ENCODE data around the gene MYOF. TPM values are rescaled to one million over a fixed set of nuclear protein-coding genes. Genes with fewer than 3 reads are reported as not detected.

The MYOF gene
- total and polyA plus RNA-seq, 4 donors: 23.4 to 194 (median 82.2) TPM

GRCh38 chr10:93277360-93277759, 204.8 kb downstream of the MYOF start:
- Histone ChIP-seq H3K4me1 (ENCODE audit: control insufficient read depth in 5 of 5, insufficient read depth in 5 of 5, low read length in 5 of 5) (no peaks in the 10 kb centered on the region), H3K36me3 (ENCODE audit: control insufficient read depth in 4 of 4, insufficient read depth in 4 of 4, low read length in 4 of 4) (no peaks in the 10 kb centered on the region), H3K9ac (ENCODE audit: insufficient read depth in 1 of 2, low read length in 2 of 2) (no peak overlapping the region), H3K4me3 (no peak overlapping the region), H3K9me3 (ENCODE audit: control insufficient read depth in 4 of 4, insufficient read depth in 3 of 4, low read length in 3 of 4) (no peaks in the 10 kb centered on the region), H3K27ac (ENCODE audit: low read depth in 1 of 2, low read length in 1 of 2) (no peak overlapping the region), H3K27me3 (ENCODE audit: control insufficient read depth in 3 of 3, insufficient read depth in 3 of 3, low read length in 2 of 3) (no peaks in the 10 kb centered on the region)
- ATAC-seq (ENCODE audit: insufficient read depth, low FRiP score) (no peak), DNase-seq (no peak)
- no peak for TF ChIP-seq CTCF (IDR thresholded peaks at IDR 0.05; ENCODE audit: control extremely low read depth, extremely low read depth)
- 68 to 88% methylated on average over 4 of the region's 4 CpGs for WGBS, 2 donors

GRCh38 chr10:93274419-93274818, 207.7 kb downstream of the MYOF start:
- Histone ChIP-seq H3K9ac (ENCODE audit: insufficient read depth in 1 of 2, low read length in 2 of 2) (no peak overlapping the region), H3K27me3 (ENCODE audit: control insufficient read depth in 3 of 3, insufficient read depth in 3 of 3, low read length in 2 of 3) (no peaks in the 10 kb centered on the region), H3K36me3 (ENCODE audit: control insufficient read depth in 4 of 4, insufficient read depth in 4 of 4, low read length in 4 of 4) (no peaks in the 10 kb centered on the region), H3K4me1 (ENCODE audit: control insufficient read depth in 5 of 5, insufficient read depth in 5 of 5, low read length in 5 of 5) (no peaks in the 10 kb centered on the region), H3K9me3 (ENCODE audit: control insufficient read depth in 4 of 4, insufficient read depth in 3 of 4, low read length in 3 of 4) (no peaks in the 10 kb centered on the region), H3K27ac (ENCODE audit: low read depth in 1 of 2, low read length in 1 of 2) (no peak overlapping the region), H3K4me3 (no peak overlapping the region)
- TF ChIP-seq CTCF (IDR thresholded peaks at IDR 0.05; ENCODE audit: control extremely low read depth, extremely low read depth): no peak
- DNase-seq (no peak), ATAC-seq (ENCODE audit: insufficient read depth, low FRiP score) (no peak)
- WGBS, 2 donors: 69 to 79% methylated on average over 4 of the region's 4 CpGs

GRCh38 chr10:93272884-93273675, 209.1 kb downstream of the MYOF start:
- no peak for TF ChIP-seq CTCF (IDR thresholded peaks at IDR 0.05; ENCODE audit: control extremely low read depth, extremely low read depth)
- Histone ChIP-seq H3K9me3 (ENCODE audit: control insufficient read depth in 4 of 4, insufficient read depth in 3 of 4, low read length in 3 of 4) (no peaks in the 10 kb centered on the region), H3K27ac (ENCODE audit: low read depth in 1 of 2, low read length in 1 of 2) (no peak overlapping the region), H3K27me3 (ENCODE audit: control insufficient read depth in 3 of 3, insufficient read depth in 3 of 3, low read length in 2 of 3) (no peaks in the 10 kb centered on the region), H3K4me1 (ENCODE audit: control insufficient read depth in 5 of 5, insufficient read depth in 5 of 5, low read length in 5 of 5) (no peaks in the 10 kb centered on the region), H3K36me3 (ENCODE audit: control insufficient read depth in 4 of 4, insufficient read depth in 4 of 4, low read length in 4 of 4) (no peaks in the 10 kb centered on the region), H3K4me3 (no peak overlapping the region), H3K9ac (ENCODE audit: insufficient read depth in 1 of 2, low read length in 2 of 2) (no peak overlapping the region)
- ATAC-seq (ENCODE audit: insufficient read depth, low FRiP score) (no peak), DNase-seq (no peak)
- WGBS, 2 donors: 74 to 76% methylated on average over 8 of the region's 8 CpGs

GRCh38 chr10:93271347-93271746, 210.8 kb downstream of the MYOF start:
- Histone ChIP-seq H3K9me3 (ENCODE audit: control insufficient read depth in 4 of 4, insufficient read depth in 3 of 4, low read length in 3 of 4) (no peaks in the 10 kb centered on the region), H3K4me3 (no peak overlapping the region), H3K36me3 (ENCODE audit: control insufficient read depth in 4 of 4, insufficient read depth in 4 of 4, low read length in 4 of 4) (no peaks in the 10 kb centered on the region), H3K4me1 (ENCODE audit: control insufficient read depth in 5 of 5, insufficient read depth in 5 of 5, low read length in 5 of 5) (no peaks in the 10 kb centered on the region), H3K27ac (ENCODE audit: low read depth in 1 of 2, low read length in 1 of 2) (no peak overlapping the region), H3K9ac (ENCODE audit: insufficient read depth in 1 of 2, low read length in 2 of 2) (no peak overlapping the region), H3K27me3 (ENCODE audit: control insufficient read depth in 3 of 3, insufficient read depth in 3 of 3, low read length in 2 of 3) (no peaks in the 10 kb centered on the region)
- DNase-seq (no peak), ATAC-seq (ENCODE audit: insufficient read depth, low FRiP score) (no peak)
- no peak for TF ChIP-seq CTCF (IDR thresholded peaks at IDR 0.05; ENCODE audit: control extremely low read depth, extremely low read depth)
